Small intestine (tissue), 7 donors: Measurements from ENCODE around the gene RCC1. TPM values are rescaled to one million over a fixed set of nuclear protein-coding genes. Genes with fewer than 3 reads are reported as not detected.
"Not testable (repeated sequence)": the region's sequence is repeated elsewhere in the genome, so short reads cannot be mapped to it uniquely, and the experiment has no call there.

Experiments
- DNase-seq, 2 donors: peaks; one replicate each; pipeline versions ENCODE4 v3.0.0 to v3.0.0-alpha.2; 2013
- FAIRE-seq: peaks from 2 replicates; lab custom pipeline; 2012; peaks lifted over from hg19 to GRCh38; lab: Jason Lieb, UNC
- H3K27ac ChIP-seq, 3 donors: one replicate each; pipeline ENCODE4 v1.5.1; 2013; ENCODE audit warnings: low read length in 2 of 3, mild to moderate bottlenecking in 2 of 3, control low read depth in 1 of 3, inconsistent platforms in 1 of 3, low read depth in 1 of 3, moderate library complexity in 1 of 3
- H3K27me3 ChIP-seq, 3 donors: one replicate each; pipeline ENCODE4 v1.6.1; 2013; ENCODE audit warnings: low read length in 3 of 3, inconsistent platforms in 1 of 3; ENCODE audit not compliant: control insufficient read depth in 3 of 3, insufficient read depth in 3 of 3
- H3K36me3 ChIP-seq, 3 donors: one replicate each; pipeline ENCODE4 v1.6.1; 2013; ENCODE audit warnings: low read length in 3 of 3, inconsistent platforms in 1 of 3, low read depth in 1 of 3, mild to moderate bottlenecking in 1 of 3, moderate library complexity in 1 of 3; ENCODE audit not compliant: control insufficient read depth in 3 of 3, insufficient read depth in 2 of 3
- H3K4me1 ChIP-seq, 3 donors: one replicate each; pipeline ENCODE4 v1.6.1; 2013; ENCODE audit warnings: low read length in 2 of 3, inconsistent platforms in 1 of 3, low read depth in 1 of 3, mild to moderate bottlenecking in 1 of 3, moderate library complexity in 1 of 3; ENCODE audit not compliant: control insufficient read depth in 3 of 3, insufficient read depth in 2 of 3
- H3K4me3 ChIP-seq, 3 donors: one replicate each; pipeline ENCODE4 v1.5.1; 2013; ENCODE audit warnings: low read length in 3 of 3, control low read depth in 1 of 3, inconsistent platforms in 1 of 3, low read depth in 1 of 3, mild to moderate bottlenecking in 1 of 3, moderate library complexity in 1 of 3
- H3K9me3 ChIP-seq, 2 donors: one replicate each; pipeline ENCODE4 v1.6.1; 2013; ENCODE audit warnings: low read depth in 1 of 2, low read length in 1 of 2; ENCODE audit not compliant: control insufficient read depth in 2 of 2, insufficient read depth in 1 of 2
- WGBS, 3 donors: extraction: QIAGEN DNeasy Blood & Tissue Kit; methylation state at CpG; one replicate each; pipeline ENCODE4 v1.1.7; 2013; 5-methylcytosine and 5-hydroxymethylcytosine counted together
- polyA plus RNA-seq, 4 donors: library from polyadenylated mRNA; stranded (reverse) in 3 of 4; unstranded in 1 of 4; fragments of 200-250 nt in 3 of 4; fragments of 120-200 nt in 1 of 4; gene quantifications; one replicate each; pipeline versions ENCODE4 v1.2.1 to v1.2.3, GENCODE V29; 2013
- donor health status: healthy with polysubstance abuse.
- donor health status: control.
- donor health status: control.
- donor health status: Bipolar disorder and iron deficiency.
- donor health status: healthy.

Gene RCC1
- polyA plus RNA-seq, 4 donors, result 31.1 to 69.5 (median 36.6) TPM

DNA sequence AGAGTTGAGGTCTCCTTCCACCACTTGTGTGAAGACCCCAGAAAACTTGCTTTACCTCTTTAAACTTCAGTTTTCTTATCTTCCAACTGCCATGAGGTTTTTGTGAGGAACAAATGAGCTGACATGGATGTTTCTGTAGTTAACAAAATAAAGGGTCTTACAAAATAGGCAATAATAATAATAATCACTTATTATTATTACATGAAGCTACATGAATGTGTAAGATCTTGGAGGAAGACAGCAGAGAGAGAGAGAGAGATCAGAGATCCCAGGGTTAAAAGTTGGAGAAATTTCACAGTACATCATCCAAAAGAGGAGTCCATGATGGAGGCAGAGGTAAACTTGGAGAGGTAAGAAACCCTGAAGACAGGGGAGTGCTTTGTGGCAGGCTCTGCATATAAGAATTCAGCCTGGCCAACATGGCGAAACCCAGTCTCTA is 10.7 kb downstream of the RCC1 start:
- Histone ChIP-seq H3K4me1 (peaks cover 0 to 15% (median 11%) of the 10 kb centered on the region in 3 donors), H3K27ac (no peak overlapping the region), H3K4me3 (no peak overlapping the region), H3K27me3 (no peaks in the 10 kb centered on the region), H3K9me3 (no peaks in the 10 kb centered on the region), H3K36me3 (peaks cover 0 to 44% (median 2%) of the 10 kb centered on the region in 3 donors)
- FAIRE-seq (no peak), DNase-seq (no peak)
- WGBS, 3 donors, result 86 to 100% (median 88%) methylated on average over 1 of the region's 1 CpG

DNA sequence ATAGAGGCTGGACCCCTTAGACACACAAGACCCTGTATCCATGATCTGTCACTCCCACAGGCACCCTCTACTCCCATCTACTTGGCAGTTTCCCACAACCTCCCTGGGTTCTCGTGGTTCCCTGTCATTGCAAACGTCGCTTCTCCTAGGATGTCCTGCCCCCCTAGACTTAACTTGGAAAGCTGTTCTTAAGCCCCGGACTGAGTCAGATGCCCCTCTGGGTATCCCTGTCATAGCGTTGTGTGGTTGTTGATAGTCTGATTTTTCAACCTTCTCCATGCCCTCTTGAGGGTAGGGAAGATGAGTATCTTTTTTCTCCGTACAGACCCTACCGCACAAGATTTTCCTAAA is 11.8 kb downstream of the RCC1 start:
- Histone ChIP-seq H3K4me1 (peaks cover 0 to 15% (median 11%) of the 10 kb centered on the region in 3 donors), H3K27ac (peak overlapping the region in 2 of 3 donors; percentile 69 to 72), H3K9me3 (no peaks in the 10 kb centered on the region), H3K36me3 (peaks cover 0 to 39% (median 0%) of the 10 kb centered on the region in 3 donors), H3K4me3 (peak overlapping the region in 1 of 3 donors; percentile 53), H3K27me3 (no peaks in the 10 kb centered on the region)
- 9 to 15% (median 15%) methylated on average over 7 of the region's 7 CpGs for WGBS, 3 donors
- DNase-seq (no peak), FAIRE-seq (no peak)

DNA sequence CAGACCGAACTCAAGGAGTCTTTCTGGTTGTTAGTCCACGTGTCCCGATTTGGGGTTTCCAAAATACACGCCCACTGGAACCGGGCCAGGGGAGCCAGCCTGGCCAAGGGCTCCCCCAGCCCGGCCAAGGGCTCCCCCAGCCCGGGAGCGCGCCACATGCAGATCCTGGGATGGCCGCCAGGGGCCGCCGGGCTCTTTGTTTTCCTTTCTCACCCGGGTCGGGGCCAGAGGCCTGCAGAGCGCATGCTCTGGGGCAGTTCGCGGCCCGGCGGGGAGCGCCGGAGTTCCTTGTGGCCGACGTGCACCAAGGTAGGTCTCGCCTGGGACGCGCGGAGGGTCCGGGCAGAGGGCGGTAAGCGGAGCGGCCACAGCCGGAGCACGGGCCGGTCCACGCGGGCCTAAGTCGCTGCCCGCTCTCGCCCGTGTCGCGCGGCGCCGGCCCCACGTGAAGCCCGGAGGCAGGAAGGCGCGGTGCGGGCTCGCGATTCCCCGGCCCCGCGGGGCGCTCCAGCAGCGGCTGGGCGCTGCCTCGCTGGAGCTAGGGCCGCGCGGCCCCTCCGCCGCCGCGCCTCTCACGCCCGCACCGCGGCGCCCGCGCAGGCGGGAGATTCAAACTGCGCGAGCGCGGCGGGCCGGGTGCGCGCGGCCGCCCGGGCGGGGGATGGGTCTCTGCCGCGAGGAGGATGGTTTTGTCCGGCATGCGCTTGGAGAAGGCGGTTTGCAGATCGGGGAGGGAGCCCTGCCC is 12.3 kb downstream of the RCC1 start:
- peaks cover 0 to 33% (median 0%) of the 10 kb centered on the region in 3 donors for H3K36me3 ChIP-seq
- H3K27me3 ChIP-seq, result no peaks in the 10 kb centered on the region
- peak; percentile 87 to 96 for DNase-seq
- H3K4me1 ChIP-seq, result peaks cover 0 to 15% (median 11%) of the 10 kb centered on the region in 3 donors
- H3K27ac ChIP-seq, result peak overlapping the region; percentile 69 to 72 (median 71)
- 0 to 1% (median 1%) methylated on average over 54 to 92 of the region's 92 CpGs for WGBS, 3 donors
- FAIRE-seq, result no peak
- H3K9me3 ChIP-seq, result no peaks in the 10 kb centered on the region
- H3K4me3 ChIP-seq, result peak overlapping the region; percentile 68 to 79 (median 74)

DNA sequence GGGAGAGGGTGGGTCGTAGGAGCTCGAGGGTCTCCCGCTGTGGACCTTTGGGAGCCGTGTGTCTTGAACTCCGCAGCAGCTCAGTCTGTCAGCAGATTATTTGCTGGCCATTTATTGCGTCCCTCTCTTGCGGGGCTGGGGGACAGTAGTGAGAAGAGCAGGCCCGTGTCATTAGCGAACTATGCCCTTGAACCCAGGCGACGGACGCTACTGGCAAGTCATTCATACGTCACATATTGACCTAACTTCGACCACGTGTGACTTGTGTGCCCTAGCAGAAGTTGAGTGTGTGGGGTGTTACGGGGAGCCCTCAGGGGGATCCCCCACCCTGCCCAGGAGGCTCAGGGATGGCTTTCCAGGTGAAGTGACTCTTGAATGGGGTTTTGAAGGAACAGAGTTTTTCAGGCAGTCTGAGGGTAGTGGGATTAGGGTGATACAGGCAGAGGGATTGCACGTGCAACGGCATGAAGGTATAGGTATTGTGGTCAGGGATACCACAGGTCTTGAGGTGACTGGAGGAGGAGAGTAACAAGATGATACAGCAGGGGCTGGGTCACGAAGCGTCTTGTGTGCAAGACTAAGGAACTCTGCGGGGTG is 13.0 kb downstream of the RCC1 start:
- FAIRE-seq, result no peak
- DNase-seq, result peak in 1 of 2 donors; percentile 49
- Histone ChIP-seq H3K27ac (peak overlapping the region in 2 of 3 donors; percentile 37 to 41), H3K36me3 (peaks cover 0 to 31% (median 0%) of the 10 kb centered on the region in 3 donors), H3K27me3 (no peaks in the 10 kb centered on the region), H3K4me1 (peaks cover 0 to 15% (median 11%) of the 10 kb centered on the region in 3 donors), H3K4me3 (peak overlapping the region; percentile 68 to 79 (median 74)), H3K9me3 (no peaks in the 10 kb centered on the region)
- 3 to 4% (median 4%) methylated on average over 19 to 21 of the region's 21 CpGs for WGBS, 3 donors

DNA sequence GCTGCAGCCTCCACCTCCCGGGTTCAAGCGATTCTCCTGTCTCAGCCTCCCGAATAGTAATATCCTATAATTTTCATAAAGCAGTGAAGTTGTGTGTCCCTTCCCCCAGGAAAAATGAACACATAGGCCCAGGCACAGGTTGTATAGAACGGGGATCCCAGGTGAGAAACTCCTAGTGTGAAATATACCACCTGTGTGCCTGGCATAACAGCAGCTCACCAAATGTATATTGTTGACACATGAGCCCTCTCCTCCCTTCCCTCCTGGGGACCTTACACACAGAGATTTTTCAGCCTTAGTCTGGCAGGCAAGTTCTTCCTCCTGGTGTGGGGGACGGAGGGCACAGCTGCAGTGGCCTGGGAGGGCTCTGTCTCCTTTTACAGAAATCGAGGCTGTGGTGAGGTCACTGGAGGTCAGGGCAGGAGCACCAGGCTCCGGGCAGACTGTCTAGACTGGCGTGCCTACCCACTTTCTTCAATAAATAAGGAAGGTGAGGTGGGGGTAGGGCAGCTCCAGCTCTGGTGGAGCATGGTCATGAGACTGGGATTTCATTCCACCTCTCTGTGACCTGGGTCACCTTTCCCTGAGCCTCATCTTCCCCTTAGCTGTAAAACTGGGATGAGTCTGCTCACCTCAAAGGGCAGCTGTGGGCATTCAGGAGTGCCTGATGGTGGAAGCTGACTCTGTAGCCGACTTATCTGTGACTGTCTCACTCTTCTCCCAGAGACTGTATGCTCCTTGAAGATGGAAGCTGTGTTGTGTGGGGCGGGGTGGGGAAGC is 14.3 kb downstream of the RCC1 start:
- WGBS, 3 donors, result 82 to 90% (median 86%) methylated on average over 10 of the region's 10 CpGs
- Histone ChIP-seq H3K4me3 (no peak overlapping the region), H3K4me1 (peaks cover 0 to 25% (median 11%) of the 10 kb centered on the region in 3 donors), H3K9me3 (no peaks in the 10 kb centered on the region), H3K27ac (no peak overlapping the region), H3K36me3 (peaks cover 0 to 28% (median 0%) of the 10 kb centered on the region in 3 donors), H3K27me3 (no peaks in the 10 kb centered on the region)
- FAIRE-seq (no peak), DNase-seq (no peak)

DNA sequence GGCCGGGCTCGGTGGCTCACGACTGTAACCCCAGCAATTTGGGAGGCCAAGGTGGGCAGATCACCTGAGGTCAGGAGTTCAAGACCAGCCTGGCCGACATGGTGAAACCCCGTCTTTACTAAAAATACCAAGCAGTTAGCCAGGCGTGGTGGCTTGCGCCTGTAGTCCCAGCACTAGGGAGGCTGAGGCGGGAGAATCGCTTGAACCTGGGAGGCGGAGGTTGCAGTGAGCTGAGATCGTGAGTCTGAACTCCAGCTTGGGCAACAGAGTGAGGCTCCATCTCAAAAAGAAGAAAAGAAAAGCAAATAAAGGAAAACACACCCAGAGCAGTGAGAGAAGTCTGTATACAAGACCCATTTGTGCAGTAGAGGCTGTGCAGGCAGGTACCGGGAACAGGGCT is 15.0 kb downstream of the RCC1 start:
- not testable (repeated sequence) for H3K4me3 ChIP-seq, H3K27ac ChIP-seq, H3K27me3 ChIP-seq, DNase-seq, H3K9me3 ChIP-seq, FAIRE-seq
- 94 to 96% (median 96%) methylated on average over 12 of the region's 12 CpGs for WGBS, 3 donors
- Histone ChIP-seq H3K36me3 (peaks cover 0 to 24% (median 0%) of the 10 kb centered on the region in 3 donors), H3K4me1 (peaks cover 0 to 30% (median 11%) of the 10 kb centered on the region in 3 donors)

DNA sequence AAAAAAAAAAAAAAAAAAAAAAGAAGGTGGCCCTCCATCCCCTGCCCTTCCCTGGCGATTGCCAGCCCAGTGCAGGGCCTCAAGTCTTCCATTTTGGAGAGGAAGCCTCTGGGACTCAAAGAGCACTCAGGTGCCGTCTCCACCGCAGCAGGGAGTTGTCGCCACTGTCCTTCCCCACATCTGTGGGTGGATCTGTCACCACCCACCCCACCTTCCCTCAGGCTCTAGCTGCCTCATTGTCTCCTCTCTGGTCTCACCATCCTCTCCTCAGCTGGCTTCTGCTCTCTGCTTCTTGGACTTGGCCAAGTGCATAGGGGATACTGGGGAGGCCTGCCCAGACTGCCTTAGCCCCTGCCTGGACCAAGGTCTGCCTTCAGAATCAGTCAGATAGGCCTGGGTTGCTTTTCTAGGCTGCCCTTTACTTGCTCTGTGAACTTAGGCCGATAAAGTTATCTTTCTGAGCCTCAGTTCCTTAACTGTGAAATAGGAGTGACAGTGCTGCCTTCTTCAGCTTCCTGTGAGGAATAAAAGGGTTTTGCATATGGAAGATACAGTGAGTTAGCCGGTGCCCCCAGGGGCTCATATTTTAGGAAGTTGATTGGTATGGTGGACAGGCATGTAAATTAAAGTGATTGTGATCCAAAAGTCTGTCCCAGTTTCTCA is 15.8 kb downstream of the RCC1 start:
- no peak for FAIRE-seq
- H3K4me1 ChIP-seq, result peaks cover 0 to 30% (median 11%) of the 10 kb centered on the region in 3 donors
- H3K9me3 ChIP-seq, result no peaks in the 10 kb centered on the region
- no peak for DNase-seq
- H3K27ac ChIP-seq, result no peak overlapping the region
- H3K36me3 ChIP-seq, result peaks cover 0 to 22% (median 0%) of the 10 kb centered on the region in 3 donors
- 84 to 89% (median 86%) methylated on average over 6 of the region's 6 CpGs for WGBS, 3 donors
- no peaks in the 10 kb centered on the region for H3K27me3 ChIP-seq
- H3K4me3 ChIP-seq, result no peak overlapping the region
